Articular chondrocyte of knee joint (primary cell): ENCODE data around the gene DFFA. TPM values are rescaled to one million over a fixed set of nuclear protein-coding genes. Genes with fewer than 3 reads are reported as not detected.

Experiments
- total RNA-seq: library from RNA; depleted of rRNA; stranded (reverse); fragments of >200 nt; gene quantifications from 2 replicates; pipeline ENCODE4 v1.2.3, GENCODE V29; 2012

The DFFA gene, protein sequence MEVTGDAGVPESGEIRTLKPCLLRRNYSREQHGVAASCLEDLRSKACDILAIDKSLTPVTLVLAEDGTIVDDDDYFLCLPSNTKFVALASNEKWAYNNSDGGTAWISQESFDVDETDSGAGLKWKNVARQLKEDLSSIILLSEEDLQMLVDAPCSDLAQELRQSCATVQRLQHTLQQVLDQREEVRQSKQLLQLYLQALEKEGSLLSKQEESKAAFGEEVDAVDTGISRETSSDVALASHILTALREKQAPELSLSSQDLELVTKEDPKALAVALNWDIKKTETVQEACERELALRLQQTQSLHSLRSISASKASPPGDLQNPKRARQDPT
- total RNA-seq = 30.4 and 32.4 TPM in 2 replicates

DNA sequence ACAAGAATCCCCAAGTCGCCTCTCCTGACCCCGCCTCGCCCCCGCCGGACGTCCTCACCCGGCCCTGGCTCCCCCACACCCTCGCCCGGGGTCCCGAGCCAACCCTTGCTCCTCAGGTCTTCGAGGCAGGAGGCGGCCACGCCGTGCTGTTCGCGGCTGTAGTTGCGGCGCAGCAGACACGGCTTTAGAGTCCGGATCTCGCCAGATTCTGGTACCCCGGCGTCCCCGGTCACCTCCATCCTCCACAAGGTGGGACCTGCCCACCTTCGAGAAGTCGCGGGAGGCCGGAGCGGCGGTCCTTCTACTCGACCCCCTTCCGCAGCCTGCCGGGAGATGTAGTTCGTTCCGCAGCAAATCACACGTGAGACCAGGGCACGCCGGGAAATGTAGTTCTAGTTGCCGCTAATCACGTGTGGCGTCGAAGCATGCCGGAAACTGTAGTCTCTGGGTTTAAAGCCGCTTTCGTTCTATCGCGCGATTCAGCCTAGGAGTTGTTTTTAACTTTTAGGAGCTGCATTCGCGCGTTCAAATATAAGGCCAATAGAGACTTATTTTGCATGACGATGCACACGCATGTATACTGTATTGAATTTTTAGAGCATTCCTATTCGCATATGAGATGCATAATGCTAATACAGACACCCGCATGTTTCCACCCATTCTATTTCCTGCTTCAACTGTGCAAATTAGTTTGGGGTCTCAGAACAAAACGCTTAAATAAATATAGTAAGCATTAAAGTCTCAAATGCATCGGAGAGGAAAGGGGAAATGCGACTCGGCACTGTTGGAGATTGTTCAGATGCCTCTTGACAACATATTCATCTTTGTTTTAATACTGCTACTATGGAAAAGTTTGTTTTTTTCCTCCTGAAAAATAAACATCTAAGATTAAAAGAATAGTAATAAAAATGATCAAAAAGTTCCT is at the start of gene DFFA:
Gene DFFA, minus strand, starts transcription at position 310 of the 925 bp plus-strand sequence. Its CDS starts 71 bp downstream, at position 239.

DNA sequence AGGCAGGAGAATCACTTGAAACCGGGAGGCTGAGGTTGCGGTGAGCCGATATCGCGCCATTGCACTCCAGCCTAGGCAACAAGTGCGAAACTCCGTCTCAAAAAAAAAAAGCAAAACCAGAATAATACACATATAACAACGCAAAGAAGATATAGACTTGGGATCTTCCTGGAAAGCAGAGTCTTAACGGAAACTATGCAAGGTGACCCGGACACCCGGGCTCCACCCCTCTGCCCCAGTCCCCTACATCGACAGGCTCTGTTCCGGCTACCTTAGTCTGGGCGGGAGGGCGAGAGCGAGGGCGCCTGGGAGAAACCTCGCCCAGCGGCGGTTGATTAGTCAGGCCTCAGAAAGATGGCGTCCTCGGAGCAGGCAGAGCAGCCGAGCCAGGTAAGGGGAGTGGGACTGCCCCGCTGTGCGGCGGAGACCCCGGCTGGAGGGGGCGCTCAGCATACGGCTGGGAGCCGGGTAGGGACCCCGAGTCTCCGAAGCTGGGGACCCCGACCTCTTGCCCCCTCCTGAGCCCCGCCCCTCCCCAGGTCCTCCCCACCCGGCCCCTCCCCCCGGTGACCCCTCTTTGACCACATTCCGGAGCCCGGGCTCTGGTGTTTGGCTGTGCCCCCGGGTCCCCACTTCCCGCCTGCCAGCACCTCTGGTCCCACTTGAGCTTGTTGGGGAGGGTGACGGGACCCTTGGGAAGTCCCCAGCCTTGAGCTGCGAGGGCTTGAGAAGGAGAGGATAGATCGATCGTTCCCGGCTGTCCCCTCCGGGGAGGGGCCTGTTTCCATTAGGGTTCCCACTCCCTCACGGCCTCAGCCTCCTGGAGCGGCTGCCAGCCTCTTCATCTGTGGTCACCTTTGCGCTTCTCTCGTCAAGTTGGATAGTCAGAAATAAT is 2.5 kb upstream of the DFFA start, which contains the start of gene PEX14:
Gene PEX14, plus strand, starts transcription at position 338 of the 895 bp plus-strand sequence. Its CDS starts 17 bp downstream, at position 355.

DNA sequence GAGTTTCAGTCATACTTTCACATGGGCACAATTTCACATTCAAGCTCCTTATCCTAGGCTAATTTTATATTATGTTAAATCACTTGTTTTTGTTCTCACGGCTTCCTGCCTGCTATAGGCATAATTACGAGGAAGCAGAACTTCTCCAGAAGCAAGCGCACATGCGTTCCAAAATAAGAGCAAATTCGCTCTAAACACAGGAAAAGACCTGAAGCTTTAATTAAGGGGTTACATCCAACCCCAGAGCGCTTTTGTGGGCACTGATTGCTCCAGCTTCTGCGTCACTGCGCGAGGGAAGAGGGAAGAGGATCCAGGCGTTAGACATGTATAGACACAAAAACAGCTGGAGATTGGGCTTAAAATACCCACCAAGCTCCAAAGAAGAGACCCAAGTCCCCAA is 22.6 kb downstream of the DFFA start, which contains the start of gene CORT:
Gene CORT, plus strand, starts transcription at position 281 of the 400 bp plus-strand sequence. CDS start 193 bp downstream, outside the sequence.

DNA sequence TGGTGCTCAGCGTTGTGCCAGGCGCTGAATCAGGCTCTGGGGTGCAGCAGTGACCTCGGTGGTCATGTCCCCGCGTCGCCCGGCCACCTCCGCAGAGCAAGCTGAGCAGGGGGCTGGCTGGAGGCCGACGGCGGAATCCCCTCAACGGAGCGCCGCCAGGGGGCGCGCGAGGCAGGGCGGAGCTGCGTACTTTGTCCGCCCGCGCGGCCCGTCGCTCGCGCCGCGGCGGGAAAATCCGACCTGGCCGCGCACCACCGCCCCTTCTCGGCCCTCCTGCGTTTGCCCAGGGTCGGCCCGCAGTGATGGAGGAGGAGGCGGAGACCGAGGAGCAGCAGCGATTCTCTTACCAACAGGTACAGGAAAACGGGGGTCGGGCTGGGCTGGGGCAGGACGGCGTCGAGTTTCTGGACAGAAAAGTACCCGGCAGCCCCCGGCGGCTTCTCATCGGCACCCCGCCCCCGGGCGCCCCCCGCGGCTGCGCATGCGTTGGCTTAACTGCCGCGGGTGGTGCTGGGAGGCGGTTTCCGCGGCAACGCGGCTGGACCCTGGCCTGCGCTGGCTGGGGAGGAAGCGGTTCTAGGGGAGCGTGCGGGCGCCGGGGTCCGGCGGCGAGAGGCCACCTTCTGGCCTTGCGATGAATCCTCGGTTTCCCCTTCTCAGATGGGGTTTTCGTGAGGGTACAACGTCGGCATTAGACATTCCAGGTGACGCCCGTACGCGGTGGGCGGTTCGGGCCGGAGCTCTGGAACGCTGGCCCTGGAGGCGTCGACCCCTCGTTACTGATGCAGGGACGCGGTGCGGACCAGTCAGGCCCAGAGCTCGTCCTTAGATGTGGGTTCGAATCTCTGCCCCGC is 41.9 kb downstream of the DFFA start, which contains the start of gene CENPS:
Gene CENPS, plus strand, starts transcription at position 218 of the 854 bp plus-strand sequence. Its CDS starts 85 bp downstream, at position 303.

Other genes with a start within 250 kb of the DFFA start
- gene PGD, start 73.5 kb downstream of the DFFA start, total RNA-seq = 169 and 200 TPM in 2 replicates
- 18.6 and 20.0 TPM in 2 replicates for gene CENPS, start 42.1 kb downstream of the DFFA start, total RNA-seq
- gene CORT, start 22.5 kb downstream of the DFFA start, total RNA-seq = 0.26 and 0.32 TPM in 2 replicates
- 12.8 and 14.0 TPM in 2 replicates for gene PEX14, start 2.4 kb upstream of the DFFA start, total RNA-seq